ENCODE measurements around the gene CPEB1.
A peak's percentile ranks its signal among the peaks of the same experiment; 100 is the strongest.

CPEB1 gene

GRCh38 chr15:82585072-82585471 lies 62.1 kb downstream of the CPEB1 start:
- Histone ChIP-seq H3K4me1 (ENCODE audit: control insufficient read depth in 1 of 2, insufficient read depth in 2 of 2, low read length in 2 of 2) (no peaks in the 10 kb centered on the region), H3K9me3 (ENCODE audit: control insufficient read depth in 1 of 2, low read length in 2 of 2) (no peaks in the 10 kb centered on the region), H3K27me3 (ENCODE audit: low read depth, low read length) (no peaks in the 10 kb centered on the region), H3K36me3 (ENCODE audit: control insufficient read depth in 1 of 2, insufficient read depth in 2 of 2, low read length in 2 of 2) (no peaks in the 10 kb centered on the region), H3K4me3 (ENCODE audit: low read depth in 1 of 2, low read length in 2 of 2) (no peak overlapping the region), H3K27ac (ENCODE audit: low read length) (no peak overlapping the region)

DNA sequence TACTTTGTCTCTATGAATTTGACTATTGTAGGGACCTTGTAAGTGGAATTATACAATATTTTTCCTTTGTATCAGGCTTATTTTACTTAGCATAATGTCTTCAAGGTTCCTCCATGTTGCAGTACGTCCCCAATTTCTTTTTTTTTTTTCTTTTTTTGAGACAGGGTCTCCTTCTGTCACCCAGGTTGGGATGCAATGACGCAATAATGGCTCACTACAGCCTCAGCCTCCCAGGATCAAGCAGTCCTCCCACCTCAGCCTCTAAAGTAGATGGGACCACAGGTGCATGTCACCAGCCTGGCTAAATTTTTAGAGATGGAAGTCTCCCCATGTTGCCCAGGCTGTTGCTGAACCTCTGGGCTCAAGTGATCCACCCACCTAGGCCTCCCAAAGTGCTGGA lies 66.5 kb downstream of the CPEB1 start:
- H3K9me3 ChIP-seq (ENCODE audit: control insufficient read depth in 1 of 2, low read length in 2 of 2), result no peaks in the 10 kb centered on the region

DNA sequence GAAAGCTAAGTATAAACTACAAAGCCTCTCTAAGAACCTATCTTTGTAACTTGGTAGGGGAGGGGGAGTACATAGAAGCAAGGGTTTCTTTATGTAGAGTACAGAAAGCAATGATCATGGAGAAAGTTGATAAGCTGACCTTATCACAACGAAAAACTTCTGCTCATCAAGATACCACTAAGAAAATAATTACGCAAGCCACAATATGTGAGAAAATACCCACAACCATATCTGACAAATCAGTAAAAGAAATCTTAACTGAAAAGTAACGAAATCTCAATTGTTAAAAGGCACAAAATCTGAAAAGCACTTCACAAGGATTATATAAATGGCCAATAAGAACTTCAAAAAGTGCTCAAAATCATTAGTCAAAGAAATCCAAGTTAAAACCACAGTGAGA lies 71.8 kb downstream of the CPEB1 start:
- H3K9me3 ChIP-seq (ENCODE audit: control insufficient read depth in 1 of 2, low read length in 2 of 2), result no peaks in the 10 kb centered on the region
- H3K27ac ChIP-seq (ENCODE audit: low read length), result no peak overlapping the region
- H3K4me1 ChIP-seq (ENCODE audit: control insufficient read depth in 1 of 2, insufficient read depth in 2 of 2, low read length in 2 of 2), result peaks cover 3 to 16% of the 10 kb centered on the region in 2 donors
- no peak overlapping the region for H3K4me3 ChIP-seq (ENCODE audit: low read depth in 1 of 2, low read length in 2 of 2)
- no peaks in the 10 kb centered on the region for H3K36me3 ChIP-seq (ENCODE audit: control insufficient read depth in 1 of 2, insufficient read depth in 2 of 2, low read length in 2 of 2)
- no peaks in the 10 kb centered on the region for H3K27me3 ChIP-seq (ENCODE audit: low read depth, low read length)

More for the DNA sequence above, 66.5 kb downstream of the CPEB1 start:
- H3K27me3 ChIP-seq (ENCODE audit: low read depth, low read length), result no peaks in the 10 kb centered on the region
- H3K4me1 ChIP-seq (ENCODE audit: control insufficient read depth in 1 of 2, insufficient read depth in 2 of 2, low read length in 2 of 2), result no peaks in the 10 kb centered on the region
- H3K4me3 ChIP-seq (ENCODE audit: low read depth in 1 of 2, low read length in 2 of 2), result no peak overlapping the region
- no peaks in the 10 kb centered on the region for H3K36me3 ChIP-seq (ENCODE audit: control insufficient read depth in 1 of 2, insufficient read depth in 2 of 2, low read length in 2 of 2)
- H3K27ac ChIP-seq (ENCODE audit: low read length), result no peak overlapping the region

DNA sequence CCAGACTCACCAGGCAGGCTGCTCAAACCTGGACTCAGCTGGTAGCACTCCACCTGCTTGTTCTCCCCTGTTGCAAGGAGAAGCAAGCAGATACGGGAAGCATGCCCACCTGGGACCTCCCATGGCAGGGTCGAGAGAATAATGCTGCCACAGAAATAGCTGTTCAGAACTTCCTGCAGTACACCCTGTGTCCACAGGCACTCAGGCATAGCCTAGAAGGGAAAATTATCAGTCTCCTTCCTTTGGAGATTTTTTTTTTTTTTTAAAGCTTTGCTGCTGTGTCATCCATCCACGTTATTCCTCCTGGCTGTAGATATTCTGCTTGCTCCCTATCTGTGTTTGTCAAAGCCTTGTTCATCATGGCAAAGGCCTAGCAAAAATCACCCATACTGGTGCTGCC lies 74.2 kb downstream of the CPEB1 start:
- peaks cover 3 to 16% of the 10 kb centered on the region in 2 donors for H3K4me1 ChIP-seq (ENCODE audit: control insufficient read depth in 1 of 2, insufficient read depth in 2 of 2, low read length in 2 of 2)
- no peak overlapping the region for H3K27ac ChIP-seq (ENCODE audit: low read length)
- no peak overlapping the region for H3K4me3 ChIP-seq (ENCODE audit: low read depth in 1 of 2, low read length in 2 of 2)
- no peaks in the 10 kb centered on the region for H3K27me3 ChIP-seq (ENCODE audit: low read depth, low read length)
- H3K9me3 ChIP-seq (ENCODE audit: control insufficient read depth in 1 of 2, low read length in 2 of 2), result no peaks in the 10 kb centered on the region
- H3K36me3 ChIP-seq (ENCODE audit: control insufficient read depth in 1 of 2, insufficient read depth in 2 of 2, low read length in 2 of 2), result peaks cover 0 to 4% of the 10 kb centered on the region in 2 donors

GRCh38 chr15:82572311-82572710 lies 74.9 kb downstream of the CPEB1 start:
- no peak overlapping the region for H3K27ac ChIP-seq (ENCODE audit: low read length)
- no peaks in the 10 kb centered on the region for H3K9me3 ChIP-seq (ENCODE audit: control insufficient read depth in 1 of 2, low read length in 2 of 2)
- H3K4me1 ChIP-seq (ENCODE audit: control insufficient read depth in 1 of 2, insufficient read depth in 2 of 2, low read length in 2 of 2), result peaks cover 3 to 16% of the 10 kb centered on the region in 2 donors
- no peaks in the 10 kb centered on the region for H3K27me3 ChIP-seq (ENCODE audit: low read depth, low read length)
- H3K4me3 ChIP-seq (ENCODE audit: low read depth in 1 of 2, low read length in 2 of 2), result peak overlapping the region in 1 of 2 donors; percentile 67
- peaks cover 0 to 6% of the 10 kb centered on the region in 2 donors for H3K36me3 ChIP-seq (ENCODE audit: control insufficient read depth in 1 of 2, insufficient read depth in 2 of 2, low read length in 2 of 2)

DNA sequence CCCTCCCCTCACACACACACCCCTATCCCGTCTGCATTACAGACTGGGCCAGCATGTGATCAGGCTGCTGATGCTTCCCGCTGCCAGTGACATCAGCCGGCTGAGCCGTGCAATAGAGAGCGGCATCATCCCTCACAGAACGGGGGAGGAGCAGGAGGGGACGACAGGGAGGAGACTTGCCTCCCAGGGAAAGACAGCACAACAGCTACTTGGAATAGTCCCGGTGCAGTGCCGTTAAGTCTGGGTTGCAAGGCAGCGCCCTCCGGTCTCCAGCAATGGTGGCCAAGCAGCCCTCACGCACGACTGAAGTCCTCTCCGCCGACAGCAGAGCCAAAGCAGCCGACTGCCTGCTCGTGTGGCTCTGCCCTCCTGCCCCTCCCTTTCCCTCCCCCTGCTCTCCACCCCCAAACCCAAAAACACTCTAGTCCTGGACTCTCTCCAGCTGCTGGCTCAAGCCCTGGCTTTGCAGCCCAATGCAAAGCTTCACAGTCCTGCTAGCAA lies 75.4 kb downstream of the CPEB1 start:
- peaks cover 0 to 6% of the 10 kb centered on the region in 2 donors for H3K36me3 ChIP-seq (ENCODE audit: control insufficient read depth in 1 of 2, insufficient read depth in 2 of 2, low read length in 2 of 2)
- H3K4me3 ChIP-seq (ENCODE audit: low read depth in 1 of 2, low read length in 2 of 2), result peak overlapping the region; percentile 44 to 67
- H3K27ac ChIP-seq (ENCODE audit: low read length), result peak overlapping the region; percentile 6
- no peaks in the 10 kb centered on the region for H3K9me3 ChIP-seq (ENCODE audit: control insufficient read depth in 1 of 2, low read length in 2 of 2)
- H3K27me3 ChIP-seq (ENCODE audit: low read depth, low read length), result no peaks in the 10 kb centered on the region
- H3K4me1 ChIP-seq (ENCODE audit: control insufficient read depth in 1 of 2, insufficient read depth in 2 of 2, low read length in 2 of 2), result peaks cover 3 to 16% of the 10 kb centered on the region in 2 donors

DNA sequence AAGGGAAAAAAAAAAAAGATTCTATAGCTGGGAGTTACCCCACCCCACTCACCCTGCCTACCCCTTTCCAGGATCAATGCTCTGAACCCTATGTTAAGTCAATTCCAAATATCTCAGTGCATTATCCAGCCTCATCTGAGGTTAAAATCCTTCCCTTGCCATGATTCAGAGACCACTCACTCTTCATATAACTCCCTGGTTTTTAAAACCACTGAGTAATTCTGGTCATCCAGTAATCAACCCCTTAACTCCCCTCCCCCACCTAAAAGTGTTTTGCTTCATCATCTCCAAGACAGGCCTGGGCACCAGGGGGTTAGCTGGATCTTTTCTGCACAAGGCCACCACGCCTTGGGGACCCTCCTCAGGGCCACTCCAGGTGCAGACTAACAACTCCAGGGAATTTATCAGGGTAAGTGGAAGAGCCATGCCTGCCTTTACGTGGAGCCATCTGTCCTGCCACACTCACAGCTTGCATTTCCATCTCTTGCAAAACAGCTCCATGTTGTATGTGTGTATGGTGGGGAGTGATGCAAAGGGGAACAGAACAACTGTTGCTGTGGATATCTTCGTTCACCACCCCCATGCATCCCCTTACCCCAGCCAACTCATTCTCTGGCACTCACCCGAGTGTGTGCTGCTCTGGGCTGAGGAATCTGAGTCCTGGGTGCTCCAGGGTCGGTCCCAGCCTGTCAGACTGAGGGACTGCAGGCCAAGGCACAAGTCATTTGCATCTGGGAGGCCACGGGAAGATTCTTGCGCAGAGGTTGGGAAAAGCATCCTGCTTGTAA lies 76.2 kb downstream of the CPEB1 start:
- no peaks in the 10 kb centered on the region for H3K27me3 ChIP-seq (ENCODE audit: low read depth, low read length)
- peaks cover 0 to 6% of the 10 kb centered on the region in 2 donors for H3K36me3 ChIP-seq (ENCODE audit: control insufficient read depth in 1 of 2, insufficient read depth in 2 of 2, low read length in 2 of 2)
- H3K4me1 ChIP-seq (ENCODE audit: control insufficient read depth in 1 of 2, insufficient read depth in 2 of 2, low read length in 2 of 2), result peaks cover 3 to 16% of the 10 kb centered on the region in 2 donors
- no peaks in the 10 kb centered on the region for H3K9me3 ChIP-seq (ENCODE audit: control insufficient read depth in 1 of 2, low read length in 2 of 2)
- peak overlapping the region; percentile 6 for H3K27ac ChIP-seq (ENCODE audit: low read length)
- peak overlapping the region; percentile 44 to 67 for H3K4me3 ChIP-seq (ENCODE audit: low read depth in 1 of 2, low read length in 2 of 2)

- no peaks in the 10 kb centered on the region for H3K27me3 ChIP-seq (ENCODE audit: low read depth, low read length)
- H3K36me3 ChIP-seq (ENCODE audit: control insufficient read depth in 1 of 2, insufficient read depth in 2 of 2, low read length in 2 of 2), result peaks cover 0 to 6% of the 10 kb centered on the region in 2 donors
- H3K4me3 ChIP-seq (ENCODE audit: low read depth in 1 of 2, low read length in 2 of 2), result no peak overlapping the region
- no peaks in the 10 kb centered on the region for H3K9me3 ChIP-seq (ENCODE audit: control insufficient read depth in 1 of 2, low read length in 2 of 2)
- H3K4me1 ChIP-seq (ENCODE audit: control insufficient read depth in 1 of 2, insufficient read depth in 2 of 2, low read length in 2 of 2), result peaks cover 3 to 16% of the 10 kb centered on the region in 2 donors
- no peak overlapping the region for H3K27ac ChIP-seq (ENCODE audit: low read length)
These were observed 77.3 kb downstream of the CPEB1 start for GRCh38 chr15:82569834-82570233.

GRCh38 chr15:82568986-82569385 lies 78.2 kb downstream of the CPEB1 start:
- H3K4me1 ChIP-seq (ENCODE audit: control insufficient read depth in 1 of 2, insufficient read depth in 2 of 2, low read length in 2 of 2), result peaks cover 3 to 16% of the 10 kb centered on the region in 2 donors
- no peaks in the 10 kb centered on the region for H3K9me3 ChIP-seq (ENCODE audit: control insufficient read depth in 1 of 2, low read length in 2 of 2)
- H3K27ac ChIP-seq (ENCODE audit: low read length), result no peak overlapping the region
- H3K27me3 ChIP-seq (ENCODE audit: low read depth, low read length), result no peaks in the 10 kb centered on the region
- H3K36me3 ChIP-seq (ENCODE audit: control insufficient read depth in 1 of 2, insufficient read depth in 2 of 2, low read length in 2 of 2), result peaks cover 0 to 6% of the 10 kb centered on the region in 2 donors
- H3K4me3 ChIP-seq (ENCODE audit: low read depth in 1 of 2, low read length in 2 of 2), result no peak overlapping the region

DNA sequence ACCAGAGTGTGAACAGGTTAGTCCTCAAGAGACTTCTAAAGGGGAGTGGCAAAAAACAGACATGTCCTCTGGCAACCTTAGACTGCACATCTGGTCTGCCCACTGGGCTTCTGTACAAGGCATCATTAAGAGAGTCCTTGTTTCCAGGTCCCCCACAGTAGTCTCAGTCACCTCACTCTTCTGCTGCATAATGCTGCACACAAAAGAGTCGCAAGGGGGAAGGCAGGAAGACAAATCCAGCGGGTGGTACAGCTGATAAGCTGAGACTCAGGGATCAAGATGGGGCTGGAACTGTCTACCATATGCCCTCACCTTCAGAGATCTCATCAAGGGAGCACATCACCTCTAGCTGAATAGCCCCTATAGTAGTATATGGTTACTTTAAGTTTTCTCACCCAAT lies 79.5 kb downstream of the CPEB1 start:
- H3K27ac ChIP-seq (ENCODE audit: low read length), result no peak overlapping the region
- H3K4me3 ChIP-seq (ENCODE audit: low read depth in 1 of 2, low read length in 2 of 2), result no peak overlapping the region
- H3K9me3 ChIP-seq (ENCODE audit: control insufficient read depth in 1 of 2, low read length in 2 of 2), result no peaks in the 10 kb centered on the region
- H3K27me3 ChIP-seq (ENCODE audit: low read depth, low read length), result no peaks in the 10 kb centered on the region
- H3K36me3 ChIP-seq (ENCODE audit: control insufficient read depth in 1 of 2, insufficient read depth in 2 of 2, low read length in 2 of 2), result peaks cover 0 to 6% of the 10 kb centered on the region in 2 donors
- peaks cover 3 to 15% of the 10 kb centered on the region in 2 donors for H3K4me1 ChIP-seq (ENCODE audit: control insufficient read depth in 1 of 2, insufficient read depth in 2 of 2, low read length in 2 of 2)

DNA sequence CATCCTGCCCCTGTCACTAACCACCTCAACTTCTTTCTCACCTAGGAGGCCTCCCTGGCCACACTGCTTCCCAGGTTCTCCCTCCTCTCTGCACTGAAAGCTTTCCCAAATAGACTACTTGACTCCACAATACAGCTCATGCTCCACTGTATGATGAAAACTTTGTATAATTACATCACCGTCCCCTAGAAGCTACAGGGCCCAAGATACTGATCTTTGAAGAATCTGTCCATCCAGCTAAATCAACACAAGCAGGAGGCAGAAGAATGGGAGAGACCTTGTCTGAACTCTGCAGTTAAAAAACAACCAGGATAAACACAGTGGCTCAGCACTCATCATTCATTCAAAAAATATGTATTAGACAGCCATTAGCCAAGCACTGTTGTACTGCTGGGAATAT lies 80.5 kb downstream of the CPEB1 start:
- no peaks in the 10 kb centered on the region for H3K9me3 ChIP-seq (ENCODE audit: control insufficient read depth in 1 of 2, low read length in 2 of 2)
- H3K4me3 ChIP-seq (ENCODE audit: low read depth in 1 of 2, low read length in 2 of 2), result no peak overlapping the region
- H3K4me1 ChIP-seq (ENCODE audit: control insufficient read depth in 1 of 2, insufficient read depth in 2 of 2, low read length in 2 of 2), result peaks cover 3 to 8% of the 10 kb centered on the region in 2 donors
- peaks cover 0 to 6% of the 10 kb centered on the region in 2 donors for H3K36me3 ChIP-seq (ENCODE audit: control insufficient read depth in 1 of 2, insufficient read depth in 2 of 2, low read length in 2 of 2)
- no peak overlapping the region for H3K27ac ChIP-seq (ENCODE audit: low read length)
- no peaks in the 10 kb centered on the region for H3K27me3 ChIP-seq (ENCODE audit: low read depth, low read length)
